ENCODE measurements around the gene SPECC1.
"Not testable (repeated sequence)": the region's sequence is repeated elsewhere in the genome, so short reads cannot be mapped to it uniquely, and the experiment has no call there.

Gene SPECC1, protein sequence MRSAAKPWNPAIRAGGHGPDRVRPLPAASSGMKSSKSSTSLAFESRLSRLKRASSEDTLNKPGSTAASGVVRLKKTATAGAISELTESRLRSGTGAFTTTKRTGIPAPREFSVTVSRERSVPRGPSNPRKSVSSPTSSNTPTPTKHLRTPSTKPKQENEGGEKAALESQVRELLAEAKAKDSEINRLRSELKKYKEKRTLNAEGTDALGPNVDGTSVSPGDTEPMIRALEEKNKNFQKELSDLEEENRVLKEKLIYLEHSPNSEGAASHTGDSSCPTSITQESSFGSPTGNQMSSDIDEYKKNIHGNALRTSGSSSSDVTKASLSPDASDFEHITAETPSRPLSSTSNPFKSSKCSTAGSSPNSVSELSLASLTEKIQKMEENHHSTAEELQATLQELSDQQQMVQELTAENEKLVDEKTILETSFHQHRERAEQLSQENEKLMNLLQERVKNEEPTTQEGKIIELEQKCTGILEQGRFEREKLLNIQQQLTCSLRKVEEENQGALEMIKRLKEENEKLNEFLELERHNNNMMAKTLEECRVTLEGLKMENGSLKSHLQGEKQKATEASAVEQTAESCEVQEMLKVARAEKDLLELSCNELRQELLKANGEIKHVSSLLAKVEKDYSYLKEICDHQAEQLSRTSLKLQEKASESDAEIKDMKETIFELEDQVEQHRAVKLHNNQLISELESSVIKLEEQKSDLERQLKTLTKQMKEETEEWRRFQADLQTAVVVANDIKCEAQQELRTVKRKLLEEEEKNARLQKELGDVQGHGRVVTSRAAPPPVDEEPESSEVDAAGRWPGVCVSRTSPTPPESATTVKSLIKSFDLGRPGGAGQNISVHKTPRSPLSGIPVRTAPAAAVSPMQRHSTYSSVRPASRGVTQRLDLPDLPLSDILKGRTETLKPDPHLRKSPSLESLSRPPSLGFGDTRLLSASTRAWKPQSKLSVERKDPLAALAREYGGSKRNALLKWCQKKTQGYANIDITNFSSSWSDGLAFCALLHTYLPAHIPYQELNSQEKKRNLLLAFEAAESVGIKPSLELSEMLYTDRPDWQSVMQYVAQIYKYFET

DNA sequence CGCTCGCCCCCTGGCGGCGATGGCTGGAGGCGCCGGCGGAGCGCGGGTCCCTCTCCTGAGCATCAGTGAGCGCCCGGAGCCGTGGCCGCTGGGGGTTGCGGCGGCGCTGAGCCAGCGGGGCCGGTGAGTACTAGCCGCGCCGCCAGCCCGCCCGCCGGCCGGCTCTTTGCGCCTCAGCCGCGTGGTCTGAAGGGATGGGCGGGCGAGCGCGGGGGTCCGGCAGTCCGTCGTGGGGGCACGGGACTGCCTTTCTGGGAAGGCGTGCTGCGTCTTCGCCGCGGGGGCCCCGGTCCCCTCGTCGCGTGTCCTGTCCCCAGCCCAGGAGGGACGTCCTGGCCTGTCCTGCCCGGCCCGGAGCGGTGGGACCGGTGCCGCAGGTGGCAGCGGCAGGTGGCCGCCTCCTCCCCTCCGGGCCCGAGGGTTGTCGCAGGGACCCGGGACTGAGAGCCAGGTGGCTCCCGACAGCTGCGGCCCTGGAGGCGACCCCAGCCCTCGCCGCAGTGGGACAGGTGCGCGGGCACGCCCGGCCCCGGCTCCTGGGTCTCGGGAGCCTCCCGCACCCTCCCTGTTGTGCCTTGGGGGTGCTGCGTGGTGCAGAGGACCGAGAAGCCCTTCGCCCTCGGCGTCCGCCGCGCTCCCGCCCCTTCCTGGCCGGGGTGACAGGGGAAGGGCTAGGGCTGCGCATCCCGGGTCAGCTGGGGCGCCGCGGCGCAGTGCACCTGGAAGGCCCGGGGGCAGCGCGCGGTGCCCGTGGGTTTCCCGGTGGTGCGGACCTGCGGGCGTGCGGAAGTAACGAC is at the start of gene SPECC1:
Gene SPECC1, plus strand, starts transcription at position 58 of the 797 bp plus-strand sequence. CDS start 87,293 bp downstream, outside the sequence.
- peak; percentile 89 for DNase-seq (ENCODE audit: low spot score)

- DNase-seq (ENCODE audit: low spot score) = not testable (repeated sequence)
Observed at GRCh38 chr17:19962954-19963353, 46.2 kb upstream of the SPECC1 start.

DNA sequence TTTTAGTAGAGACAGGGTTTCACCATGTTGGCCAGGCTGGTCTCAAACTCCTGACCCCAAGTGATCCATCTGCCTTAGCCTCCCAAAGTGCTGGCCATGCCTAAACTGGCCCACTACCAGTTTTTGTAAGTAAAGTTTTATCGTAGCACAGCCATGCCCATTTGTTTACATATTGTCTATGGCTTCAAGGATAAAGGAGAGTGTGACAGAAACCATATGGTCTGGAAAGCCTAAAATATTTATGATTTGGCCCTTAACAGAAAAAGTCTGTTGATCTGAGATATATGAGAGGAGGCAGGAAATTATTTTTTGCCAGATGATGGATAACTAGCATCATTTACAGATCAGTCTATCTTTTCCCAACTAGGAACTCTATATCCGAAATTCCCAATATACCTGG is 36.0 kb upstream of the SPECC1 start:
- no peak for DNase-seq (ENCODE audit: low spot score)

DNA sequence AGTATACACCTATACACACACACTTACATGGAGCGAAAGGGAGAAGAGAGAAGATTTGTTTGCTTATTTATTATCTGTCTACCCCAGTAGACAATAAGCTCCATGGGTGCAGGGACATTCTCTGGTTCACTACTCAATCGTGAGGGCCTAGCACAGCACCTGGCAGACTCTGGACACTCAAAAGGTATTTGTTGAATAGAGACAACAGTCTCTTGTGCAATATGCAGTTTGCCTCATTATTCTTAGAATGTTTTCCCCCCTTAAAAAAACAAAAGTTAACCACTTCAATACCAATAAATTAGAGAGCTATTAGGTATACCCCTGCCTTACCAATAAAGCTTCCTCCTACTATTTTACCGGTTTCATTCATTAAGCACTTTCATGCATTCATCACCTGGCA is 33.6 kb upstream of the SPECC1 start:
- no peak for DNase-seq (ENCODE audit: low spot score)

GRCh38 chr17:19977293-19978208 is 31.6 kb upstream of the SPECC1 start, which contains the start of gene AKAP10:
Gene AKAP10 (minus strand): TSS chr17:19977828. CDS start chr17:19977679, 149 bp downstream.
- DNase-seq (ENCODE audit: low spot score) = peak; percentile 89

DNA sequence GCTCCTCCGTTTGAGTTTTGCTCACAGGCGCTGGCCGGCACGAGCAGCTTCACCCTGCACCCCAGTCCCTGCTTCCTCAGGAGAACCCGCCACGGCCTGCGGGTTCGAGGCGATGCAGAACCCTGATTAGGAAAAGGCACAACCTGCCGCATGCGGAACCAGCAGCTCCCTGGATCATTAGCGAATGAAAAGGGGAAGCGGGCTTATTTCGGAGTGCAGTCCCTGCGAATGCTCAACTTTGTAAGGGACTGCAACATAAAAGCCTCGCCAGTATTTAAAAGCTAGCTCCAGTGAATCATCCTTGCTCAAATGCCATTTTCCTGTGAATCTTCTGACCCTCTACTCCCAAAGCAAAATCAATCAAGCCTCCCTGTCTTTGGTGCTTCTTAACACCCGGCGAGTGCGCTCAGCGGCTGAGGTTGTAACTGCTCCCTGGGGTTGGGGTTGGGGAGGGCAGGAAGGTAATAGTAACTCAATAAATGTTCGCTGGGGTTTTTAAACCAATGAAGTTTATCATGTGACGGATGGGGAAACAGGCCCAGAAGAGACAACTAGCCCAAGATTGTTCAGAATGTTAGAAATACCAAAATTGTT is 30.9 kb upstream of the SPECC1 start:
- peak; percentile 8 for DNase-seq (ENCODE audit: low spot score)

DNA sequence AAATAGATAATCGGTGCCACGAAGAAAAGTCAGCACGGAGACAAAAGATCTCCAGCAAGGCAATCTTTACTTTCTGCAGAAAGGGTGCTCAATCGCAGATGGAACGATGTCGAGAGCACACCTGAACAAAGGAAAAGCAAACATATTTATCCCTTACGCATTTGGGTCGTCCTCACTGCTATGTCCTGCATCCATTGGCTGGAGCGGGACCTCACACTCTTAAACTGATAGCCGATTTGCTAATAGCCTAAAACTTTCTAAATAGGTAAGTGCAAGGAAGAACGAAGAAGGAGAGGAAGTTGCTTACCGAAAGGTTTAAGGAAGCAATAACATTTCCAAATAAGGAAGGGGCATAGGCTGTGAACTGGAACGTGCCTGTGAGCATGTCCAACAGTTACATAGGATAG is 30.4 kb upstream of the SPECC1 start:
- DNase-seq (ENCODE audit: low spot score) = no peak

GRCh38 chr17:19979917-19980770 is 29.0 kb upstream of the SPECC1 start:
- no peak for DNase-seq (ENCODE audit: low spot score)

GRCh38 chr17:19986941-19987861 is 22.0 kb upstream of the SPECC1 start:
- no peak for DNase-seq (ENCODE audit: low spot score)

DNA sequence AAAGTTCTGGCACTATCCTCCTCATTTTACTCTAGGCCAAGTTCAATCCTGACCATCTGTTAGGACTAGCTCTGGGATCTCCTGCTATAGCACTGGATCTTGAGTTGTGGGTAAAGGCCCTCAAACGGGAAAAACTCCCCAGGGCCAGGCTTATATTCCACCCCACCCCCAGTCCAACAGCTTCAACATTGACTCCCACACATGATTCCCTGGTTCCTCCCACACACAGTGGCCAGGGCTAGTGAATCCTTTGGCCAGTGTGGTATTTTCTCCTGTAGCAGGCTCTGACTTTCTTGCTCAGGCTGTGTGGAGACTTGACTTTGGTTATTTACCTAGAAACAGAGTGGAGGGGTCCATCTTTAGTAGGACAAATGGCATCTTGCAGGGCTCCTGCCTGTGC is 21.3 kb upstream of the SPECC1 start:
- DNase-seq (ENCODE audit: low spot score) = no peak

DNA sequence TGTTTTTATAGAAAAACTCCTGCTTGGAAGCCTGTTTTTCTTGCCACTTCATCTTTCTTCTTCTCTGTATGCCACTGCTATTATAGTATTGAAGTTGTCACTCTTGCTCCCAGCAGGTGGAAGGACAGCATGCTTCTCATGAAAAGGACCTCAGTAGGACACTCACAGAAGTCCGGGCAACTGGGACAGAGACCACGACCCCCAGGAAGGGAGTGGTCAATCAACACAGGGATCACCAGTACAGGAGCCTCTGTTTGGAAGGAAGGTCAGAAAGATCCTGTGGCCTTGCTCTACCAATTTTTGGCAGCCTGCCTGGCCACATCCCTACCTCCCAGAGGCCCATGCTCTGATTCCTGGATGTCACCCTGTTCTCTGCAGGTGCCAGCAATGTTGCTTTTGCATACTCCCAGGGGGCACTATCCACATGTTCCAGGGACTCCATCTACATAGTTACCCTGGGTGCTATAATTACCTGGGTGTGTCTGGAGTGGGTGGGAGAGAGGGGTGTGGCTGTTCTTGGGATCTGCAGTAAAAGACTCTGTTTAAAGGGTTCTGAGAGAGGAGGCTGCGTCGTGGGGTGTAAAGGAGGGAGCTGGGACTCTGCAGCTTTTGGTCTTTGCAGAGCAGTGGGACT is 17.8 kb upstream of the SPECC1 start:
- DNase-seq (ENCODE audit: low spot score) = no peak

- peak; percentile 78 for DNase-seq (ENCODE audit: low spot score)
Observed at GRCh38 chr17:19992803-19993713, 16.1 kb upstream of the SPECC1 start.

DNA sequence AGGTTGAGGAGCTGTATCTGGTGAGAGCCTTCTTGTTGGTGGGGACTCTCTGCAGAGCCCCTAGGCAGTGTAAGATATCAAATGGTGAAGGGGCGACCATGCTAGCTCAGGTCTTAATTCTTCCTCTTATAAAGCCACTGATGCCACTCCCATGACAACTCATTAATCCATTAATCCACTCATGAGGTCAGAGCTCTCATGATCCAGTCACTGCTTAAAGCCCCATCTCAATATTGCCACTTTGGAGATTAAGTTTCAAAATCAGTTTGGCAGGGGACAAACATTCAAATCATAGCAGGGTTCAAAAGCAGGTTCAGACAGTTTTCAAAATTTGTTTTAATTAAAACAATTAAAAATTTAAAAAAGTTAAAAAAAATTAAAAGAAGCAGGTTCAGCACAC is 13.1 kb upstream of the SPECC1 start:
- no peak for DNase-seq (ENCODE audit: low spot score)

DNA sequence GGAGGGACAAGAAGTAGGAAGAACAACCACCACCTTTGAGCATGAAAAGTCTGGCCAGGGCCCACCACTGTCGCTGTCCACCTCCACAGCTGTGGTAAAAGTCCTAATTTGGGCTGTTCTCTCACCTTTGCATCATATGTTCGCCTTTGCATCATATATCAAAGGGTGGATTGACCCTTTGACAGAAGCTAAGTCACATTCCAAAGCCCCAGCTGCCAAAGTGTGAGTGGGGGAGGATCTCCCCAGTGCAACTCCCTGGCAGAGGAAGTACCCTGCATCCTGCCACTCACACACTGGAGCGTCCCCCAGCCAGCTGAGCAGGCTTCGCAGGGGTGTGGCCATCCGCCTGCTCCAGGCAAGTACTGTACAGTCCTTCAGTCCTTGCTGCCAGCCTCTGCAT is 12.7 kb upstream of the SPECC1 start:
- DNase-seq (ENCODE audit: low spot score) = no peak

GRCh38 chr17:20008242-20009051 is 712 bp upstream of the SPECC1 start:
- DNase-seq (ENCODE audit: low spot score) = peak; percentile 4

- no peak for DNase-seq (ENCODE audit: low spot score)
Observed at GRCh38 chr17:20009052-20009301, 182 bp upstream of the SPECC1 start.
